MV-4-11 (cell line): ENCODE results near the gene UNC5C.
A peak's percentile ranks its signal among the peaks of the same experiment; 100 is the strongest.

Experiments
- DNase-seq: peaks from one replicate; lab custom pipeline; 2025; lab: John Stamatoyannopoulos, UW

Gene UNC5C

DNA sequence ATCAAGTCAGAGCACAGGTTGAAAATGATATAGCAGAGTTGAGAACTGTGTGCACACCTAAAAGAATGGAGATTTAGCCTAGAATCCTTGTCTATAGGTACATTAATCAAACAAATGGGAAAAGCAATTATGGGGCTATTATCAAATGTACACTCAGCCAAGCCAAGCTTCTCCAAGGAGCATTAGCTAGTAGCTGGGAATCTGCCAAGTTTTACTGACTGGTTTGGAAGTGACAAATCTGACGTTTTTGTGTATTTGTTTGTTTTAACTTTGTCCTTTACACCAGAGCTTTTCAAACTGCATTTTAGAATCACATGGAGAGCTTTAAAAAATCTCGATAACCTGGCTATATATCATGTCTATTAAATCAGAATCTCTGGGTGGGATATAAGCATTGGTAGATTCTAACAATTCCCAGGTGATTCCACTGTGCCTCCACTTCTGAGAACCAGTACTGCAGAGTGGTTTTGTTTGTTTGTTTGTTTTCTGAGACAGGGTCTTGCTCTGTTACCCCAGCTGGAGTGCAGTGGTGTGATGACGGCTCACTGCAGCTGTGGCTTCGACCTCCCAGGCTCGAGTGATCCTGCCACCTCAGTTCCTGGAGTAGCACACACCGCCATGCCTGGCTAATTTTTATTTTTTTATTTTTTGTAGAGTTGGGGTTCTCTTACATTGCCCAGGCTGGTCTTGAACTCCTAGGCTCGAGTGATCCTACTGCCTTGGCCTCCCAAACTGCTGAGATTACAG lies 279.8 kb downstream of the UNC5C start:
- DNase-seq: no peak

DNA sequence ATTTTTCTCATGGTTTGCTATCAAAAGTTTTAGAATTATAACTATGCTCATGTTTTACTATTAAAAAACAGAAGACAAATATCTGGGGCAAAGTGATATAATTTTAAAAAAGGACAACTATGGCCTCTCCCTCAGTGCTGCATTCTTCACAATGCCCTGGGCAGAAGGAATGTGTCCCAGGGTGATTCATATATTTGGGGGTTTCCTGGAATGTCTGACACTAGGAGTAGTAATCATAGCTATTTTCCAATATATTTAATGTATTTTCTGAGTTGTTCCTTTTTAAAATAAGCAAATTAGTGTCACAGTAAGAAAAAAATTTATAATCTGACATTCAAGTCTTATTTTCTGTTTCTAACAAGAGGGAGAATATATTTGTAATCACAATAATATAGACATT lies 281.7 kb downstream of the UNC5C start:
- no peak for DNase-seq

- DNase-seq: no peak
These were observed 282.7 kb downstream of the UNC5C start for GRCh38 chr4:95265814-95266740.

- no peak for DNase-seq
These were observed 283.9 kb downstream of the UNC5C start for GRCh38 chr4:95264843-95265242.

DNA sequence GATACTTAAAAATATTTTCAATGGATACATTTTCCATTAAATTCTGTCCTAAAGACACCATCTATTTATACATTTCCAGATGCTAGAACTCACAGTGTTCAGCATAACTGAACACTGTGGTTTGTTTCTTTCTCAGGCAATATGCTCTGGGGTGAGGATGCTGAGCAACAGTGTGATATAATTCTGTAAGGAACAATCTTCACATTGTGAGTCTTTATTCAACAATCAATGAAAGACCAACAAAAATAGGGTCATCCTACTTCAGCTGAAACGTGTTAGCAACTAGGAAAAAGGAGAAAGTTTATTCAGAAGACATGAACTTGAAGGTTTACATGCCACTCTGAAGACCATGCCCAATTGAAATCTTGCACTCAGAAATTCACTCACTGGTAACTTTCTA lies 284.8 kb downstream of the UNC5C start:
- no peak for DNase-seq

- no peak for DNase-seq
These were observed 285.4 kb downstream of the UNC5C start for GRCh38 chr4:95263391-95263790.

DNA sequence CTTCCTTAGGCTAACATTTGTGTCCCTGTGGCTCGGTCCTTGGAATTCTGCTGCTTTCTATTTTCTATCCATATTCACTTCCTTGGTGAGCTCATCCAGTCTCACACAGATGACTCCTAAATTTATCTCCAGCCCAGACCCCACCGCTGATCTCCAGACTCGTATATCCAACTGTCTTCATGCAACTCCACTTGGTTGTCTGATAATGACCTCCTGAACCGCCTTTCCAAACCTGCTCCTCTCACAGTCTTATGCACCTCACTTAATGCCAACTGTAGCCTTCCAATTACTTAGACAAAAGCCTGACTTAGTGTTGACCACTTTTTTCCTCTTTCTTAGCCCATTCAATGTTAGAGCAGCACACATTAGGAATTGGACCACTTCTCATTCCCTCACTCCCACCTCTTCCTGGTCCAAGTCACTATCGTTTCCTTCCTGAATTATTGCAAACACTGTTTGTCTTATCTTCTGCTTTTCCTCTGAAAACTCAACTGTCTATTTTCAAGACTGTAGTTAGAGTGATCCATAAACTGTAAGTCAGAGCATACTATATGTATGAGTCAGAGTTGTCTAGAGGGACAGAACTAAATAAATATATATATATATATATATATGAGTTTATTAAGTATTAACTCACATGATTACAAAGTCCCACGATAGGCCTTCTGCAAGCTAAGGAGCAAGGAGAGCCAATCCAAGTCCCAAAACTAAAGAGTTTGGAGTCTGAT lies 292.5 kb downstream of the UNC5C start:
- no peak for DNase-seq

DNA sequence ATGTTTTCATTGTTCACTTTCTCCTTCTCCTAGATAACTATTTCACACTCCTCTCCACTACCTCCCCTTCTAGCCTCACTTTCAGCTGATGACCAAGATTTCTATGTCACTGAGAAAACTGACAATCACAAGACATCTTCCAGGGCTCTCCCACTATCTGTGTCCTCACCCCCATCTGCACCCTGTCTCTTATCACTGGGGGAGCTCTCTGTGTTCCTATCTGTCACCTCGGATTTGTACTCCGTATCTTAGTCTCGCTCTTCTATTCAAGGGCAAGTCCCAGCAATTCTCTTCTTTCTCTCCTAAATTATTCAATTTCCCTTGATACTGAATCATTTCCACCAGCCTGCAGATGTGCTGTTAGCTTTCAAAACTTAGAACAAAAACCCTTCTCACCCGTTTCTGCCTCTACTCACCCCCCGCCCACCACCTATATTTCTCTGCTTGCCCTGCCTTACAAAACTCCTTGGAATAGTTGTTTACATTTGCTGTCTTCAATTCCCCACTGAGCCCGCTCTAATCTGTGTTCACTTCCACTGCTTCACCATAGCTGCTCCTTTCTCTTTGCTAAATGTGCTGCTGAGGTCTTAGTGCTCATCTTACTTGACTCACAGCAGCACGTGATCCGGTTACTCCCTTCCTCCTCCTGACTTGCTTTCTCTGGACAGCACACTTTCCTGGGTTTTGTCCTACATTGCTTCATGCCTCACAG lies 293.2 kb downstream of the UNC5C start:
- DNase-seq: no peak

GRCh38 chr4:95251568-95251967 lies 297.2 kb downstream of the UNC5C start:
- DNase-seq: no peak

DNA sequence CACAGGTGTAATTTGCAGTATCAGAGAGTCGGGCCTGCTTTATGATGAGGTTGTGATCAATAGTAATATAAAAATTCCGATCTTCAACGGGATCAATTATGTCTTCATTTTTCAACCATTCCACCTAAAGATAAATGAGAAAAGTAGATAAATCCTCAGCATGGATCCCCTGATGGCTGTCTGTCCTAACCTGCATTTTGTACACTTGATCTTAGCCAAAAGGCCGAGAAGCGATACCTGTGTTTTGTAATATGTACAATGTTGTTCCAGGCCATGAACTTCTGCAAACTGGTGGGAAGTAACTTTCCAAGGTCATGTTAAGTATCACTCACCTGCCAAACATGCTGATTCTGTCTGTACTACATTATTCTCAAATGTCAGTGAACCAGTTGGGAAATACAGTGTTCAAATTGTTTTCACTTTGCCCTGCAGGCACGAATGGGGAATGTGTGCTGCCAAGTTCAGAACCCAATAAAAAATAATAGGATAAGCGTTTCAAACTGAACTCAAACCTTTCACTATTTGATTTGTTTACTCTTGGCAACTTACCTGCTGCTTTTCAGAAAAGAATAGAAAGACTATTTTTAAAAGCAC lies 298.1 kb downstream of the UNC5C start:
- DNase-seq: no peak

- DNase-seq: no peak
These were observed 299.2 kb downstream of the UNC5C start for GRCh38 chr4:95249426-95250021.

GRCh38 chr4:95248720-95249425 lies 299.9 kb downstream of the UNC5C start:
- DNase-seq: peak; percentile 39

GRCh38 chr4:95243892-95244291 lies 304.9 kb downstream of the UNC5C start:
- no peak for DNase-seq

DNA sequence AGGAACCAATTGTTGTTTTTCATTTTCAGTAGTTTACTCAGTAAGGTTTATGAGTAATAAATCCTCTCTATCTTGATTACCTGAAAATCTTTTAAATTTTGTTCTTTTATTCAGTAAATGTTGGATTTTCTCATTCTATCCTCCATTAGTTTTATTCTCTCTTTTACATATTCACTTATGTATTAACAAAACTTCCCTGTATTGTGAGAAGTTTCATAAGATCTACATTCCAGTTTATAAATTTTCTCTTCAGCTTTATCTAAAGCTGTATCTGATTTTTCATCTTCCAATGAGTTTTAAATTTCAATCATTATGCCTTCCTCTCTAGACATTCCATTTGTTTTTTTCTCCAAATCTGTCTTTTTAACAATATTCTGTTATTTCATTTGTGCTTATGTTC lies 310.2 kb downstream of the UNC5C start:
- no peak for DNase-seq

GRCh38 chr4:95232358-95233156 lies 316.2 kb downstream of the UNC5C start:
- DNase-seq: no peak

- no peak for DNase-seq
These were observed 317.1 kb downstream of the UNC5C start for GRCh38 chr4:95231681-95232080.

- DNase-seq: no peak
These were observed 322.9 kb downstream of the UNC5C start for GRCh38 chr4:95225849-95226248.

DNA sequence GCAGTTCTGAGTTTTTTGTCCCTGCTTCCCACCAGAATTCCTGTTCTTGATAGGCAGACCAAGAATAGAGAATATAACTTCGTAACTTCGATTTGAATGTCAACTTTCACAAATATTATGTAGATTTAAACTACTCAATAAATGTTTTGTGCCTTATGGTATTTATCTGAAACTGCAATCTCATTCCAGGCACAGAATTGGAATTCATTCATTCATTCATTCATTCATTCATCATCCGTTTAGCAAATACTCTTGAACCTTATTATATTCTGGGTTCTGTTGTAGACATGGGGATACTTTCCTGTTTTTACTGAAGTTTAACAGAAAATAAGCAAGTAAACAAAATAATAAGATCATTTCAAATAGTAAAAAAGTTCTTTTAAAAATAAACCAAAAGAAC lies 324.4 kb downstream of the UNC5C start:
- no peak for DNase-seq
